Loucy (cell line): ENCODE data around the gene PRM1.

Experiments used
- EZH2phosphoT487 ChIP-seq: fragments of 200-600 bp; IDR thresholded peaks from 2 replicates; pipeline ENCODE4 v1.6.1; 2018; ENCODE audit warnings: antibody characterized with exemption, mild to moderate bottlenecking, moderate library complexity, borderline replicate concordance
- TF ChIP-seq, protein P1 (sequence below): fragments of 200-600 bp; sonication (generic); conservative IDR thresholded peaks from 2 replicates; pipeline ENCODE4 v1.5.1; 2014; ENCODE audit warnings: mild to moderate bottlenecking, antibody characterized with exemption, low read length

DNA sequence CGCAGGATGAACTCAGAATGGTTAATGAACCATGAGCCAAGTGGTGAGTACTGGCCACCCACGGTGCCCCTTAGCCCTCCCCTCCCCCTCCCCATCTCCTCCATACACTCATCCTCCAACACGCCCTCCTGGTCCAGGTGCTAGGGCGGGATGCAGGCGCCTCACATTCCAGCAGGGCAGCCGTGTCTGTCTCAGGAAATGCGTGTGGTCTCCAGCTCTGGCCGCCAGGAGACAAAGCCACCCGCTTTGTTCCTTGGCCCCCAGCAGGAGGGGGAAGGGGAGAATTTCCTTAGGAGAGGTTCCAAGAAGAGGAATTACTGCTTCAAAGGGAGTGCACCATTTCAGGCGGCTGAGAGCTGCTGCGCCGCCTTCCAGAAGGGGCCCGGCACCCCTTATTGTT is 34.4 kb upstream of the PRM1 start:
- TF ChIP-seq, protein P1, sequence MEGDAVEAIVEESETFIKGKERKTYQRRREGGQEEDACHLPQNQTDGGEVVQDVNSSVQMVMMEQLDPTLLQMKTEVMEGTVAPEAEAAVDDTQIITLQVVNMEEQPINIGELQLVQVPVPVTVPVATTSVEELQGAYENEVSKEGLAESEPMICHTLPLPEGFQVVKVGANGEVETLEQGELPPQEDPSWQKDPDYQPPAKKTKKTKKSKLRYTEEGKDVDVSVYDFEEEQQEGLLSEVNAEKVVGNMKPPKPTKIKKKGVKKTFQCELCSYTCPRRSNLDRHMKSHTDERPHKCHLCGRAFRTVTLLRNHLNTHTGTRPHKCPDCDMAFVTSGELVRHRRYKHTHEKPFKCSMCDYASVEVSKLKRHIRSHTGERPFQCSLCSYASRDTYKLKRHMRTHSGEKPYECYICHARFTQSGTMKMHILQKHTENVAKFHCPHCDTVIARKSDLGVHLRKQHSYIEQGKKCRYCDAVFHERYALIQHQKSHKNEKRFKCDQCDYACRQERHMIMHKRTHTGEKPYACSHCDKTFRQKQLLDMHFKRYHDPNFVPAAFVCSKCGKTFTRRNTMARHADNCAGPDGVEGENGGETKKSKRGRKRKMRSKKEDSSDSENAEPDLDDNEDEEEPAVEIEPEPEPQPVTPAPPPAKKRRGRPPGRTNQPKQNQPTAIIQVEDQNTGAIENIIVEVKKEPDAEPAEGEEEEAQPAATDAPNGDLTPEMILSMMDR, result no peak
- TF ChIP-seq EZH2phosphoT487, result no peak
